ENCODE results near the gene RNU7-1.
"Not testable (repeated sequence)": the region's sequence is repeated elsewhere in the genome, so short reads cannot be mapped to it uniquely, and the experiment has no call there.

RNU7-1 gene

DNA sequence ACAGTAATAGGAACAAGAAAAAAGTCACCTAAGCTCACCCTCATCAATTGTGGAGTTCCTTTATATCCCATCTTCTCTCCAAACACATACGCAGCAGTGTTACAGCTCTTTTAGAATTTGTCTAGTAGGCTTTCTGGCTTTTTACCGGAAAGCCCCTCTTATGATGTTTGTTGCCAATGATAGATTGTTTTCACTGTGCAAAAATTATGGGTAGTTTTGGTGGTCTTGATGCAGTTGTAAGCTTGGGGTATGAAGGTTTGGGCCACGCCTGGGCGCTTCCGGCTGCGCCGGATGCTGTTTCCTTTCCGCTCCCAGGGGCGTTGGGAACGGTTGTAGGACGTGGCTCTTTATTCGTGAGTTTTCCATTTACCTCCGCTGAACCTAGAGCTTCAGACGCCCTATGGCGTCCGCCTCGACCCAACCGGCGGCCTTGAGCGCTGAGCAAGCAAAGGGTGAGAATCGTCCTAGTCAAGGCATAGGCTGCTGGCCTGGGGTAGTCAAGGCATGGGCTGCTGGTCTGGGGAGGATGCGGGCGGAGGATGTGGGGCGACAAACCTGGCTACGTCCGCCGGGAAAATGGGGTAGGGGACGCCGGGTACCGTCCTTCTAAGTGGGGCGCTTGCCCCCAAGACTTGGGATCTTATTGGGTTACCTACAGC is at the start of gene RNU7-1, which contains the start of gene C12orf57:
RNU7-1 (plus strand) TSS at position 95 of the 659 bp plus-strand sequence.
C12orf57 (plus strand) TSS at position 301 of the 659 bp plus-strand sequence; CDS start at position 401, 100 bp downstream.
- DNase-seq (ENCODE audit: low read depth): no peak

DNA sequence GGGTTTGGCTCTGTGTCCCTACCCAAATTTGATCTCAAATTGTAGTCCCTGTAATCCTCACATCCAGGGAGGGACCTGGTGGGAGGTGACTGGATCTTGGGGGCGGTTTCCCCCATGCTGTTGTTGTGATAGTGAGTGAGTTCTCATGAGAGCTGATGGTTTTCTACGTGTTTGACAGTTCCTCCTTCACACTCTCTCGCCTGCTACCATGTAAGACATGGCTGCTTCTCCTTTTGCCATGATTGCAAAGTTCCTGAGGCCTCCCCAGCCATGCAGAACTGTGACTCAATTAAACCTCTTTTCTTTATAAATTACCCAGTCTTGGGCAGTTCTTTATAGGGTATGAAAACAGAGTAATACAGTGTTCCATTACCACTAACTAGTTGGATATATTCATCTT is 49.3 kb upstream of the RNU7-1 start:
- no peak for DNase-seq (ENCODE audit: low read depth)

DNA sequence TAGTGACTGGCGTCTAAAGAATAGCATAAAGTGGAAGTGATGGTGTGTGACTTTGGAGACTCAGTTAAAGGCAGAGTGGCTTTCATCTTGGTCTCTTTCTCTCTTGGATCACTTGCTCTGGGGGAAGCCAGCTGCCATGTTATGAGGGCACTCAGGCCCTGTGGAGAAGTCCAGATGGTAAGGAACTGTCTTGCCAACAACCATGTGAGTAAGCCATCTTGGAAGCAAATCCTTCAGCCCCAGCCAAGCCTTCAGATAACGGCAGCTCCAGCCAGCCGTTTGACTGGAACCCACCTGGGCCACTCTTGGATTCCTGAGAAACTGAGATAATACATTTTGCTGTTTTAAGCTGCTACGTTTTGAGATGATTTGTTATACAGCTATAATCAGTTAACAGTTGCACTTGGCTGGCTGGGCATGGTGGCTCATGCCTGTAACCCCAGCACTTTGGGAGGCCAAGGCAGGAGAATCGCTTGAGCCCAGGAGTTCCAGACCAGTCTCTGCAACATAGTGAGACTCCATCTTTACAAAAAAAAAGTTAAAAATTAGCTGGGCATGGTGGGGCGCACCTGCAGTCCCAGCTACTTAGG is 46.7 kb upstream of the RNU7-1 start:
- DNase-seq (ENCODE audit: low read depth): no peak

GRCh38 chr12:6899427-6899826 is 44.2 kb upstream of the RNU7-1 start:
- no peak for DNase-seq (ENCODE audit: low read depth)

DNA sequence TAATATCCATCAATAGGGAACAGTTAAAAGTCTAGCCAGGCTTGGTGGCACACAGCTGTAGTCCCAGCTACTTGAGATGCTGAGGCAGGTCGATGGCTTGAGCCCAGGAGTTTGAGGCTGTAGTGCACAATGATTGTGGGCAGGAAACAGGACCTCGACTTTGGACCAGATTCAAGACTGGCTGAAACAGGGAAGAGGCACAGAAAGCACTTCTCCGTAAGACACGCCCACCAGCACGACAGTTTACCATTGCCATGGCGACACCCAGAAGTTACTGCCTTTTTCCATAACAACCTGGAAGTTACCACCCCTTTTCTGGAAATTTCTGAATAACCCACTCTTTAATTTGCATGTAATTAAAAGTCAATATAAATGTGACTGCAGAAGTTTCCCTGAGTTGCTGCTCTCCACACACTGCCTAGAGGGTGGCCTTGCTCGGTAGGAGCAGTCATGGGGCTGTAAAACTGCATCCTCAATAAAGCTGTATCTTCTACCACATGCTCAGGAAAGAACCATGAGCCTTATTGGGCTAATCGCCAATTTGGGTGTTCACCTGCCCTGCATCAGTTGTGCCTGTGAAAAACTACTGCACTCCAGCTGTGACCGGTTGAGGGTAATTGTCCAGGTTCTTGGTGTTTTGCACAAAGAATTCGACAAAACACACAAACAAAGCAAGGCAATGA is 43.6 kb upstream of the RNU7-1 start:
- no peak for DNase-seq (ENCODE audit: low read depth)

GRCh38 chr12:6902448-6902847 is 41.2 kb upstream of the RNU7-1 start:
- DNase-seq (ENCODE audit: low read depth): no peak

DNA sequence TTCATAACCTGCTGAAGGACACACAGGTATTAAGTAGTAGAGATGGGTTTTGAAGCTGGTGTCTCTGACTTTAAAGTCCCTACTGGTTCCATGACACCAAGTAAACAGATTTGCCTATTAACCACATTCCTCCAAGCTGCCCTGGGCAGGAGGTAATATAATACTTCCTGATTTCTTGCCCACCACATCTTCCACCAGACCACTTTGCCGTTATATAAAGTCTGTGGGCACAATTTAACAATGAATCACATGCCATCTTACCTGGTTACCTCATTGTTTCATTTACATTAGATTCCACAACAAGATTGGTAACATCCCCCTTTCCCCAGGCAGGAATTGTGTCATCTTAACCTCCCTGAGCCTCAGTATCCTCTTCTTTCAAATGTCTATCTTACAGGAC is 39.9 kb upstream of the RNU7-1 start:
- no peak for DNase-seq (ENCODE audit: low read depth)

GRCh38 chr12:6904280-6905276 is 39.0 kb upstream of the RNU7-1 start, which contains the start of gene LRRC23:
Gene LRRC23 (plus strand): TSS chr12:6904822. CDS start chr12:6905634, 812 bp downstream.
- DNase-seq (ENCODE audit: low read depth): peak; percentile 98

DNA sequence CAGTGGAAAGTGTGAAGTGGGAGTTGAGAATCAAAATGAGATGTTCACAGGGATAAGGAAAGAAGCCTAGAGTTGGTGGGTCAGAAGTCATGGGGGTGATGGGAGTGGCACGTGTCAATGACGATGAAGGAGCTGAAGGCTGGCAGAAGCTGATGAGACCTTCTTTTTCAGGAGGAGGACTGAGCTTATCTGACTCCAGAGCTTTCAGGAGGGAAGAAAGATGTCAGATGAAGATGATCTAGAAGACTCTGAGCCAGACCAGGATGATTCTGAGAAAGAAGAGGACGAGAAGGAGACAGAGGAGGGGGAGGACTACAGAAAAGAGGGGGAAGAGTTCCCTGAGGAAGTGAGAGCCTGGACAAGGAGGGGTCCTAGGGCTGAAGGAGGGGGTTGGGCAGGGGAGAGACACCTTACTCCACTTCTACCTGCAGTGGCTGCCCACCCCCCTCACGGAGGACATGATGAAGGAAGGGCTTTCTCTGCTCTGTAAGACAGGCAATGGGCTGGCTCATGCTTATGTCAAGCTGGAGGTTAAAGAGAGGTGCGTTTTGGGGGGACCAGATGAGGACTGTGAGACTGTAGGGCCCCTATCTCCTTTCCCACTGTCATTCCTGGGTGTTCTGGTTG is 38.1 kb upstream of the RNU7-1 start:
- DNase-seq (ENCODE audit: low read depth): no peak

GRCh38 chr12:6908141-6908540 is 35.5 kb upstream of the RNU7-1 start:
- DNase-seq (ENCODE audit: low read depth): not testable (repeated sequence)

GRCh38 chr12:6909421-6910145 is 34.0 kb upstream of the RNU7-1 start:
- DNase-seq (ENCODE audit: low read depth): no peak

DNA sequence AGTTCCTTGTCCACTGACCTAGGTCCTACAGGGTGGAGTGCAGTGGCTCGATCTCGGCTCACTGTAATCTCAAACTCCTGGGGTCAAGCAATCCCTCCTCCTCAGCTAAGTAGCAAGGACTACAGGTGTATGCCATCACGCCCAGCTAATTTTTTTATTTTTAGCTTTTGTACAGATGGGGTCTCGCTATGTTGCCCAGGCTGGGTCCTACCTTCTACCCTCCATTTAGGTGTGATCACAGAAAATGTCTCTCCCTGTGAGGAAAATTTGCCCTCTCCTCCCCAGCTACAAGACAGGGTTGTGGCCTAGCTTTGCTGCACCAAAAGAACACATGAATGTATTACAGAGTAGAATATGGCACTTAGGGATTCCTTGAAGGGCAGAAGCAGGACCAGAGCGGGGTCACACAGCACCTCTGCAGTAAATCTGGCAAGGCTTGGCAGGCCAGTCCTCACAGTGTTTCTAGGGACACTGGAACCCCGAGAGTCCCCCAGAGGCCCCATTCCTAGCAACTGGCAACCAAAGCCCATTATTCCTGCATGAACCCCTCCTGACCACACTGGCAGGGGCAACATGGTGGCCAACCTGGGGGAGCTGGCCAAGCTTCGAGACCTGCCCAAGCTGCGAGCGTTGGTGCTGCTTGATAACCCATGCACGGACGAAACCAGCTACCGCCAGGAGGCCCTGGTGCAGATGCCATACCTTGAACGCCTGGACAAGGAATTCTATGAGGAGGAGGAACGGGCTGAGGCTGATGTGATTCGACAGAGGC is 31.3 kb upstream of the RNU7-1 start:
- DNase-seq (ENCODE audit: low read depth): no peak

DNA sequence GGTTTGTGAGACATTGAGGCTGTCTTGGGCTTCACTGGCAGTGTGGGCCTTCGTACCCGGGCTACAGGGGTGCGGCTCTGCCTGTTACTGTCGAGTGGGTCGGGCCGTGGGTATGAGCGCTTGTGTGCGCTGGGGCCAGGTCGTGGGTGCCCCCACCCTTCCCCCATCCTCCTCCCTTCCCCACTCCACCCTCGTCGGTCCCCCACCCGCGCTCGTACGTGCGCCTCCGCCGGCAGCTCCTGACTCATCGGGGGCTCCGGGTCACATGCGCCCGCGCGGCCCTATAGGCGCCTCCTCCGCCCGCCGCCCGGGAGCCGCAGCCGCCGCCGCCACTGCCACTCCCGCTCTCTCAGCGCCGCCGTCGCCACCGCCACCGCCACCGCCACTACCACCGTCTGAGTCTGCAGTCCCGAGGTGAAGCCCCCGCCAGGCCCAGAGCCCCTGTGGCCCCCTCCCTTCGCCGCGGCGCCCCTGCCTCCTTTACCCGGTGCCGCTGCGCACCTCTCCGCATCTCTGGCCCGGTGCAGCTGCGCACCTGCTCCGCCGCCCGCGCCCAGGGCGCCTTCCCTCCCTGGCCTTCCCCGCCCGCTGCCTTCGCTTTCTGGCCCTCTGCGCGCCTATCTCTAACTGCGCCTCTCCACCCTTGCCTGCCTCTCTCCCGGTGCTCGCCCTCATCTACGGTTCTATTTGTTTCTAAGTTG is 29.2 kb upstream of the RNU7-1 start, which contains the start of gene ENO2:
ENO2 (plus strand) TSS at position 335 of the 701 bp plus-strand sequence. CDS start 1,253 bp downstream, outside the sequence.
- DNase-seq (ENCODE audit: low read depth): peak; percentile 83

DNA sequence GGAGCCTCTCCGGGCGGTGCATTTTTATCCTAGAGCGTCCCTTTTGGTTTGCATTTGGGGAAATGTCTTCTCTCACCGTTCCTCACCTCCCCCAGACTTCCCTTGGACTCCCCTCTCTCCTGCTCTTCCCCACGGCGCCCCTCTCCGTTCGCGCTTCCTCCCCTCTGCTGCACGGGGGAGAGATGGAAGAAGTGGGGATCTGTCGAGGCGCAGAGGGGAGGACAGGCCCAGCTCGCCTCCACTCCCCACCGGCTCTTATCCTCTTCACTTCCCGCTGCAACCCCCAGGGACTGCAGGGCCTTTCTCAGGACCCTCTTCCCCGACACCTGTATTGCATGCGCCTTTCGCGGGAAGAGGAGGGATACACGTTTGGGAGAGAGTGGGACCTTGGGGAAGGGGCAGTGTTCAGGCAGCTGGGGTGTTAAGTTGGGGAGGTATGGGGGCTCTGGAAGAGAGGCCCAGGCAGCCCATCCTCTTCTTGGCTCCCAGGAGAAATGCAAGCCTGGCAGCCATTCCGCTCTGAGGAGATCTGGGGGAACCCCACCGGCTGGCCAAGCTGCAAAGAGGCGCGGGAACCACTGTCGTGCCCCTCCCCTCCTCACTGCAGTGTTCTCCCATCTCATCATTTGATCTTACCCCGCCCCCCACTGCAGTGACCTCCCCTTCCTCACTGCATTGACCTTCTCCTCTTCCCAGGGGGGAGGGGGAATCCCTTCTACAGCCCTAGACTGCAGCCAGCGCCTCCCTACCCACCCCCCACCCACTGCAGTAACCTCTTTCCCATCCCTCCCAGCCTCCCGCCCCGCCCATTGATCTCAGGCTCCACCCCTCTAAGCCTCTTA is 28.4 kb upstream of the RNU7-1 start:
- DNase-seq (ENCODE audit: low read depth): peak; percentile 47

DNA sequence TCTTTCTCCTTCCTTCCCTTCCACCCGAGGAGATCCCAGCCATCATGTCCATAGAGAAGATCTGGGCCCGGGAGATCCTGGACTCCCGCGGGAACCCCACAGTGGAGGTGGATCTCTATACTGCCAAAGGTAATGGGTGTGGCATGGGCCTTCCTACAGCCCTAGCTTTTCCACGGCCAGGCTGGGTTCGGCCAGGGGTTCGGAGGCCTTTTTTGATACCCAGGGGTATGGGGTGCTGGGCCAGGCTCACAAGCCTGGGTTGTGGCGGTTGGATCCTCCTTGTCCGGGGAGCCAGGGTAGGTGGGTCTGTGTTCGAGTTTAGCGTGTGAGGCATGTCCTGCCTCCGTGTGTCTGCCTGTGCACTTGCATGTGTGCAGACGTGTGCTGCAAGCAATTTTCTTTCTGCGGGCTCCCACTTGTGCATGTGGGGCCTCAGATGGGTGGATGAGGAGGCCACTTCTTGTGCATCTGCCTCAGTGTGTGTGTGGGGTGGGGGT is 27.8 kb upstream of the RNU7-1 start:
- no peak for DNase-seq (ENCODE audit: low read depth)

- no peak for DNase-seq (ENCODE audit: low read depth)
Observed at GRCh38 chr12:6916426-6917200, 27.0 kb upstream of the RNU7-1 start.
